DMS53 treated with DMSO at 0.1 percent for 48 hours (cell line): ENCODE measurements around the gene NAA10.

Experiments used
- DNase-seq: peaks from one replicate; lab custom pipeline; 2025; ENCODE audit not compliant: unreplicated experiment; lab: John Stamatoyannopoulos, UW

The NAA10 gene

DNA sequence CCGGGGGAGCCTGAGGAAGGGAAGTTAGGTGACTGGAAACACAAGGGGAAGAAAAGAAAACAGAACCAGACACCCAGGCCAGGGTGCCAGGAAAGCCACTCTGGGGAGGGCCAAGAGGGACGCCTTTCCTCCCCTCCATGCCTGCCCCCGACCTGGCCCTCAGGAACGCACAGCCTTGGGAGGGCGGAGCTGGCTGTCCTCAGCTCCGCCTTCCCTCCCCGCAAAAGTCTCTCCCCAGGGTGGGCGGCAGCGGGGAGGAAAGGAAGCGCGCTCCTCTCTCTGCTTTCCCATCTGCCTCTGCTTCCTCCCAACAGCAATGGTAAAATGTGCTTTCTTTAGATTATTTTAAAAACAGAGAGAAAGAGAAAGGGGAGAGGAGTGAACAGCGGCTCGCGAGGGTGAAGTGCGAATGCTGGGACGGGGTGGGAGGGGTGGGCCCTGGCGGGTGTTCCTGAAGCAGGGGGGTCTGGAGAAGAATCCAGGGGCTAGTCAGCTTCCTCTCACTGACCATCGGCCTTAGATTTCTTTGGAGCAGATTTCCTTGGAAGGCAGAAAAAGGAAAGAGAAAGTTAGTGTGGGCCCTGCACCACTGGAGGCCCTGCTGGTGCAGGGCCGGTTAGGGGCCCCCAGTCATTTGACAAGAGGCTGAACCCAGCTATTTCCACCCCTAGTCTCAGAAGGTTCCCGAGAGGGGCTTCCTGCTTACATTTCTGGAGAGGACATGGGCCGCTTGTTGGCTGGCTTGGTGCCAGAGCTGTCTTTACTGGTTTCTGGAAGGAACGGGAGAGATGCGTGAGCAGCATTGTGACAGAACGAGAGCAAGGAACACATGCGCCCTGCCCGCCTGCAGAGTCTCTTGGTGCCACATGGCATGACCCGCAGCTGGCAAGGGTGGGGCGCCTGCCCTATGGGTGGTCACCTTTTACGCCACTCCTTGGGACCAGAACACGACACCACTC is 14.3 kb upstream of the NAA10 start:
- no peak for DNase-seq

DNA sequence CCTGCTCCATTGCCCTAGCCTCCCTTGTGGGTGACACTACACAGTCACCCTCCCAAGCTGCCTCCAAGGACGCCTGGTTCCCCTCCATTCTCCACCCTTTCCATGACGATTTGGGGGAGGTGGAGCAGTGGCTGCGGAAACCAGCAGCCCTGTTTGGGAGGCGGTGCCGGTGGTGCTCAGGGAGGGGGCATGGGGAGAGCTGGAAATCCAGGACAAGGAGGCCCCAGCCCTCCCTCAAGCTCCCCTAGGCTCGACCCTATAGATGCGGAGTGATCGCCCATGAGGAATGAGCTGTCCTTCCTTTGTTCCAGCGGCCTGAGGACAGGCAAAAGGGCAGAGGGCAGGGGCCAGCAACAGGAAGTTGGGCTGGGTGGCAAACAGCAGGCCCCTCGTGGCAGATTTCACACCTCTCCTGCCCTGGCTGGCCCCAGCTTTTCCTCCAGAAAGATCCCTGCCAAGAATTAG is 13.2 kb upstream of the NAA10 start:
- no peak for DNase-seq

DNA sequence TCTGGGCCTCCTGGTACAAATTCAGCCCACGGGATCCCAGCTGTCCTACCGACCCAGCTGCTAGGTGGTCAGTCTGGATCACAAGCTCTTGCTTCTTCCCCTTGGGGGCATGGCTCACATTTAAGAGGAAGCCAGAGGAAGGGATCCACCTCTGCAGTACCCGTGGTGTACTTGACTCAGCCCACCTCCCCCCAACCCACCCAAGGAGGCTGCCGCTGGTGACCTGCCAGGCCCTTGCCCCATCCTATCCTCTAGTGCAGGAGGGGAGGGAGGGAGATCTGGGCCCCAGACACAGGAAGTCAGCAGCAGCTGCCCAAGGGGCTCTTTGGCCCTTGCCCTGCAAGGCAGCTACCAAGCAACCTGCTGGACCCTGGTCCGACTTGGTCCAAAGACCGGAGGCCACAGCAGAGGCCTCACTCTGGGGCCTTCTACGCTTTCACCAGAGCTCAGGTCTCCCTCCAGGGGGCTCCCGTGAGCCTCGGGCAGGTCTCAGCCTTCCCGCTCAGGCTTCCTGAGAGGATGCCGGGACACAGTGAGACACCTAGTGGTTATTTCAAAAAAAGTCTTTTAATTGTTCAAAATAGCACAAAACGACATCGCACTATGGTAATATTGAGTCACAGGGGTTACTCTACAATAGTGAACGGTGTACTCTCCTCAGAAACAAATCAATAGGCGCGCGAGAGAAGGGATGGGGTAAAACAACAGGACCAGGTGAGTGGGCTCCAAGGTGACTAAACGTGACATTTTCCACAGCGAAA is 12.4 kb upstream of the NAA10 start:
- DNase-seq = peak; percentile 59

DNA sequence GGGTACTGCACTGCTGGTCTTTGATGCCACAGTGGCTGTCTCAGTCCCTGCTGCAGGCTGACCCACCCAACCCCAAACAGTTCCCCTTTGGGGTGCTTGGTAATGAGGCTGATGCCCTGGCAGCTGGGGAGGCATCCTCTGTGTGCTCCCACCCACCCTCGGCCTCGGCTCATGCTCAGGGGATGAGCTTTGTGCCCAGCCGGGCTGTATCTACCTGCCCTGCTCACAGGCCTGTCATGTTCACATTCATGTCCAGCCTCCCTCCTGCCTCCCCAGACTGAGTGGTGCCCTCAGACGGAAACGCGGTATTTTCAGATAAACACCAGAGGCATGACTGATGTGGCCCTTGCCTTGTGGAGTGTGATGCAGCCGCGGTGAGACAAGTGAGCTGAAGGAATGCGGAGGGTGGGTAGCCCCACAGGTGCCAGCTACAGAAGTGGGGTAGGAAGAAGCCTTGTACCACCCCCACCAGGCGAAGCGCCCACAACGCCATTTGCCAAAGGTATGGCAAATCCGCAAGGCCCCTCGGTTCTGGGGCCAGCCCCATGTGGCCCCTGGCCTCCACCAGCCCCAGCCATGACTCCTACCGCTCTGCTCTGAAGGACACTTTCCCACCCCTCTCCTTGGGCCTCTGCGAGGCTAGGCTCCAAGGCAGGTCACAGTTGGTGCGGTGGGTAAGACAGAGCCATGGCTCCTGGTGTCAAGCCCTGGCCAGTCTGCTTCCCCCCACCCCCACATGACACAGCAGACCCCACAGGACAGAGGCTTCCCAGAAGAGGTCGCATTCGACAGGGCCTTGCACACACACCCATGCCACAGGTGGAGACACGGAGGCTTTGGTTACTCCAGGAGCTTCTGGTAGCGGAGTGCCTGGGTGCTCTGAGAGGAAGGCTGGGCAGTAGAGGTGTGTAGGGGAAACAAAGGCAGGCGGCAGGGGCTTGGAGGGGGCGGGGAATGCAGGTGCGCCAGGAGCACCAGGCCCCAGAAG is 11.4 kb upstream of the NAA10 start:
- DNase-seq = no peak

DNA sequence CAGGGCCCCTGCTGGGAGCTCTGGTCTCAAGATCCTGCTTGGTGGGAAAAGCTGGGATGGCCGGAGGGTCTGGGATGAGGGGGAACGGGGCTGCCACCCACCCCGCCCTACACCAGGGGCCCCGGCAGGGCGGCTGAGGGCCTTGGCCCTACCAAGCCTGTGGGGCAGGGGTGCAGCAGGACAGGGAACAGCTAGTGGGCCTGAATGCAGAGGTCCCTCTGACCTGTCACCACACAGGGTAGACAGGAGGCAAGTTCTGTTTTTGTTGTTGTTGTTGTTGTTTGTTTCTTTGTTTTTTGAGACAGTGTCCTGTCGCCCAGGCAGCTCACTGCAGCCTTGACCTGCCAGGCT is 9.9 kb upstream of the NAA10 start:
- DNase-seq = no peak

DNA sequence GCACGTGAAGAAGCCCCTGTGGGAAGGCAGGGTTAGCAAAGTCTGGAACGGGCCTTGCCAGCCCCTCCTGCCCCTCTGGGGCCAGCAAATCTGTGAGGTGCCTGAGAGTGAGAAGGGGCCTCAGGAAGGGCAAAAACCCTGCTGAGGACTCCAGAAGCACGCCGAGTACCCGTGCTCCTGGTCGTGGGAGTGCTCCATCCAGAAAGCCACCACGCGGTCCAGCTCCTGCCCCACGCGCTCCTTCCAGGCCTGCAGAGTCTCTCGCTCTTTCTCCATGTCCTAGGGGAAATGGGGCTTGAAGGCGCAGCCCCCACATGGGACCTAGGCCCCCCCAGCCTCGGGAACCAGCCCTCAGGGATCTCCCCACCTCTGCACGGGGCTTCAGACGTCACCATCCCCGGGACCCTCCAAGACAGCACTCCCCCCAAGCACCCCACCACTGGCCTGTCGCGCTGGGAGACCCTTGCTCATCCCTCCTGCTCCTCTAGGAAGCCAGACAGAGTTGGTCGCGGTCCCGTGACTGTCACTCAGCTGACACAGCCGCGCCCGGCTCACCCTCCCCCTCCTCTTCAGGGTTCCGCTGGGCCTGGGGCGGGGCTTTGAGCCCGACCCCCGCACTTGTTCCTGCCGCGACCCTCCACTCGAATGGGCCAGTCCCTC is 9.4 kb upstream of the NAA10 start, which contains the start of gene RENBP:
RENBP (minus strand) TSS at position 504 of the 660 bp plus-strand sequence; CDS start at position 471, 33 bp downstream.
- no peak for DNase-seq

DNA sequence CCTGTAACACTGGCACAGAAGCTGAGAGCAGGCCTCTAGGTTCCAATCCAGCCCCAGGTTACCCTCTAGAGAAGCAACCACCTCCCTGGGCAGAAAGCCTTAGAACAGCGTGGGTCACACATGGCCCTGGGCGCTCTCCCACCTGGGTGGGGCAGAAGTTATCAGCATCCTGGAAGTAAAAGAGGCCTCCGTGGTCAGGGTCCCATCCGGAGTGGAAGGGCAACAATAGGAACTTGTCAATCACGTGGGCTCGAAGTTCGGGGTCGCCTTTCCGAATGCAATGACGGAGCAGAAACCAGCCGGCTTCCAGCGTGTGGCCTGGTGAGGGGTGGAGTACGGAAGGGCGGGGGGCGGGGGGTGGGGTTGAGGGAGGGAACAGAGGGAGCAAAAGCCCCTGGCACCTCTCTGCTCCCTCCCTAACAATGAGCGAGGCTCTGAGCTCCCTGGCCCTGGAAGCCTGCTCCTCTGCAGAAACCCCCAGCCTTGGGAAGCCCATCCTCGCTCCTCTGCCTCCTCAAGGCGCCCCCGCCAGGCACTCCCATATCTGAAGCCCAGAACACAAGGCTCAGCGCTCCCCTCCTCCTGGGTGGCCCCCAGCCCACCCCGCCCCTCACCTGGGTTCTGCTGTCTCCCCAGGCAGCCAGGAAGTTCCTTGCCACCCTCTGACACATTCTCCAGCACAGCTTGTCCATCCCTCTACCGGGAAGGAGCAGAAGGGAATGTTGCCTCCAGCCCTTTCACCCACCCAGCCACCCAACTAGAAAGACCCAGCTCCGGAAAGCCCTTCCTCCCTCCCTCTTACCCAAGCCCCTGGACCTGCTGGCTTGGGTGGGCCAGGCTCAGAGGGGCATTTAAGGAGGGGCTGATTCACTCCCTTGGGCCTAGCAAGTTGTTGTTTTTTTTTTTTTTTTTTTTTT is 6.8 kb upstream of the NAA10 start:
- DNase-seq = no peak

DNA sequence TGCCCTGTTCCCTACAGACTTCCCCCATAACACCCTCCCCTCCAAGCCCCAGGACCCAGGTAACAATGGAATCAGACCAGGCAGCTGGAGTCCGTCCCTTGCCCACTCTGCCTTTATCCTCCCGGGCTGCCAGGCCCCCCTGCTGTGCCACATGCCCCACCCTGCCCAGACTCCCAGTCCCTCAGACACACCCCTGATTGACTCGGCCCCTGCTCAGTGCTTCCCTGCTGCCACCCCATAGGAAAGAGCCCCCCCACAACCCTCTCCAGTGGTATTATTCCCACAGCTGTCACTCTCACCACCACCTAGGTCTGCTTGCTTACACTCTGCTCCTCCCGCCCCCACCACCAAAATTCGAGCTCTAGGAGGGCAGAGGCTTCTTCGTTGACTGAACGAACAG is 4.7 kb upstream of the NAA10 start:
- no peak for DNase-seq

DNA sequence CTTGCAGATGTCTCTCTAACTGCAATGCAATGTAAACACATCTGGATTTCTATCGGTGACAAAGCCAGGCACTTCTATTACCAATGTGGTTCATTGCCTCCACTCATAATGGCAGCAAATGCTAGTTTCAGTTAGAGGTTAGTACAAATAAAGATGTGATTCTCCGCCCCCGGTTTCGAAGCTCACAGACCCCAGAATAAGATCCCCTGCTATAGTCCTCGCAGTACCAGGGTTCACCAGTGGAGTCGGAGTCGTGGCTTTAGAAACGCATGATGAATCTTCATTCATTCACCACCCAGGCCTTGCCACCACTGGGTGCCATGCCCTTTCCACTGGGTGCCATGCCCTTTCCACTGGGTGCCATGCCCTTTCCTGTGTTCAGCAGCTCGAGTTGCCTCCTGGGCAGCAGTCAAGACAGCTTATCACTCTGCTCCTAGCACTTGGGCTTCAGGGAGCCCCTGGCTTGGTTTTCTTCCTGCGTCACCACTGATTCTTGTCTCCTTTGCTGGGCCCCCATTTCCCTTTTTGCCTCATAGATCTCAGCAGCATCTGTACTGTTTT is 3.5 kb upstream of the NAA10 start:
- no peak for DNase-seq

DNA sequence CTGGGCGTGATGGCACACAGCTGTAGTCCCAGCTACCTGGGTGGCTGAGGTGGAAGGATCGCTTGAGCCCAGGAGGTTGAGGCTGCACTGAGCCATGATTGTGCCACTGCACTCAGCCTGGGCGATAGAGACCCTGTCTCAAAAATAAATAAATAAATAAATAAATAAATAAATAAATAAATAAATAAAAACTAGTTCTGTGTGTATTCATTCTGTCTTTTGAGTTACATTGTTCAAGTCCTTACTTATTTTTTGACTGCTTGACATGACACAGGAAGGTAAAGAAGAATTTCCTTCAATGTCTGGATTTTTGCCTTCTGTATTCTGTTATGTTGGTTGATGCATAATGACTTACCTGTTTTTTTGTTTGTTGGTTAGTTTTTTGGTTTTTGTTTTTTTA is 2.2 kb upstream of the NAA10 start:
- no peak for DNase-seq

DNA sequence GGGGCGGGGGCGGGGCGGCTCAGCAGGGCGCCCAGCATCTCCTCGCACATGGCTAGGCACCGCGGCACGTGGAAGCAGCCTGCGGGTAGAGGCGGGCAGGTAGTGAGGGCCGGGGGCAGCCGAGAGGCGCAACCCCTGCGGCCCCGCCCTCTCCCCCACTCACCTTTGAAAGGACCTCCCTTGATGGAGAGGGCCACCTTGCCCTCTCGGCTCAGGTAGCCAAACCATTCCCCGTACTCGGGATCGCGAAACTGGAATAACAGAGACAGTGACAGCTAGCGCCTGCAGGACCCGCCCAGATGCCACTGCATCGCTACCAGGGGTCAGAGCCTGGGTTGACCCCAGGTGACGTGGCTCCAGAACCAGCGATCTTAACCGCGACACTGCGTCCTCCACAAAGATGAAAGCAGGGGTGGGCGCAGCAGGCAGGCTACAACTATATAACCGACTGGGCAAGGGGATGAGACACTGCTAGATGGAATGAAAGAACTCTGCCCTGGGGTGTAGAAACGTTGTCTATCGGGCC is 552 bp upstream of the NAA10 start:
- DNase-seq = no peak

DNA sequence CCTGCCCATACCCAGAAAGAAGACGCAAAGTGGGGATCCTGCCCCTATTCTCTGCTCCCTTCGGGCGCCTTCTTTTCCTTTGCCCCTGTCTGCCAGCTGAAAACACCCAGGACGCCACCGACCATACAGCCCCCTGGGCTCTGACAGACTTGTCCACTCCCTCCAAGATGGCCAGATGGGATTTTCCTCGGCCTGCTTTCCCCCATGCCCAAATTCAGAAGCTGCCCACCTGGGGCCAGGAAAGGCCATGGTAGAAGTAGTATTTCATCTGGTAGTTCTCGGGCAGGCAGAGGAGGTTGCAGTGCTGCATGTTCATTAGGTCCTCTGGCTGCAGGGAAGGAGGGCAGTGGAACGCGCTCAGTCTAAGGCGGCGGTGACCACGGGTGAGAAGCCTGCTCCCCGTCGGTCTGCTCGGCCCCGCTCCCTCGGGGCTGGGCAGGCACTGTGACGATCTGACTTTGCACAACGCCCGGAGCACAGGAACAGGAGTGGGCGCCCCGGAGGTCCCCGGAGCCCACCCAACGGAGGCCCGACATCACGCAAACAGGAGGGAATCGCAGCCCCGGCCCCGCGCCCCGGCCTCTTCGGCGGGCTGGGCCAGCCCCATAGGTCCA is 582 bp downstream of the NAA10 start:
- no peak for DNase-seq

DNA sequence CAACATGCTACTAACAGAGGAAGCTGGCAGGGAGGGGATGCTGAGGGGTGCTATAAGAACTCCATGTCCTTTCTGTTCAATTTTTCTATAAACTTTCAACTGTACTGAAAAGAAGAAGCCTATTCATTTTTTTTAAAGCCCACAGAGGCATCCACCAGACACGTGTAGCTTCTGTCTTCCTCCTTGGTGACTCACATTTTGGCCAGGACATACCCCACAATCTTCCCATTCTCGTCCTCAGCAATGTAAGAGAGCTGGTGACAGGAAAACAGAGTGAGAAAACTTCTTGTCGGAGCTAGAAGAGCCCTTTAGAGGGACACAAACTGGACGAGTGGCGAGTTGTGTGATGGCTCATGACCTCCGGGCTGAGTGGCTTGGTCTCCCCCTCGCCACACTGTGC is 1.1 kb downstream of the NAA10 start:
- DNase-seq = no peak

DNA sequence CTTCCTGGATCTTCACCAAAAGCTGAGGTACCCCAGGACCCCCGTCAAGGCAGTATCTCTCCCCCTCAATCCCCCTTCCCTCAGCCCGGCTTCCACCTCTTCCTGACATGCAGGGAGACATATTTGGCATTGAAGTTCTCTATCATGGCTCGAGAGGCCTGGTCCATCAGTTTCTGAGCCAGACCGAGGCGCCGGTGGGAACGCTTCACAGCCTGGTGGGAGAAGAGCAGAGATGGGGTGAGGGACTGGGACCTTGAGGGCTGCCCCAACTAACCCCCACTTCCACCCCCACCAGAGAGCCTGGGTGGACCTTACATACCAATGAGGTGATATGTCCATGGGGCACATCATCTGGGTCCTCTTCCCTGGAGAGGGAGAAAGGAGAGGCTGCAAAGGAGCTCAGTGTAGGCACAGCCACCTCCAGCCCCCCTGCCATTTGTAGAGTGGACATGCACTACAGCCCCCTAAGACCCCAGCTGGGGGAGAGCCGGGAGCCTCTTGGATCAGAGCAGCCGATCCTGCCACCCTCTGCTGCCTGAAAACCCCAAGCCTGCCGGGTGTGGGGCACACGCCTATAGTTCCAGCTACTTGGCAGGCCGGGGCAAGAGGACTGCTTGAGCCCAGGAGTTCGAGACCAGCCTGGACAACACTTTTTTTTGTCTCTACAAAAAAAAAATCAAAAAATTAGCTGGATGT is 2.5 kb downstream of the NAA10 start:
- DNase-seq = no peak

DNA sequence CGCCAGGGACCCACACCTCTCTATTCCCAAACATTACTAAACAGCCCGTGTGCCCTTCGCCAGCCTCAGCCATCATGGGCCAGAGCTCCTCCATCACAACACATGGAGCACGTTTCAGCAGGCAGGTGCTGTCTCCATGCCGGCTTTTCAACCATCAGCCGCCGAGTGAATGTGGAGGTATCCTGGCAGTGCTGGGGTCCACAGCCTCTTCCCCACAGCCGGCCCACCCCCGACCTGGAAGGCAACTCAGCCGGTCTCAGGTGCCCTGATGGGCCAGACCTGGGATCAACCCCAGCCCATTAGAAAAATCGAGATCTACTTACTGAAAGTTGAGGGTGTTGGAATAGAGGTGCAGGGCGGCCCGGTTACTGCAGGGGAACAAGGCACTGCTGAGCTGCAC is 3.1 kb downstream of the NAA10 start:
- DNase-seq = no peak

DNA sequence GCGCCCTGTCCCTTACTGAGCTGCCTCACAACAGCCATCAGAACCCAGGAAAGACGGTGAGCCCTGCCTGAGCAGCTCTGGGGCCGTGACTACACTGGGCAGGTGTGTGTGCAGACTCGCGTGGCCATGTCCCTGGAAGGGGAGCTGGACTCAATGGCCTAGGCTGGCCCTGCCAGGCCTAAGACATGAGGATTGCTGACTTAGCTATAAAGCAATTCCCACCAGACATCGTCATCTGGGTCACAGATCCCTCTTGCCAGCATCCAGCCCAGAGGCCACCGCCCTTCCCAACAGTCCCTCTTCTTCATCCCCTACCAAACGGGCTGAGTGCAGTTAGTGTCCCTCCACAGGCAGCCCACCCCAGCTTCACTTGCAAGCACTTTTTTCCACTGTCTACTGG is 3.7 kb downstream of the NAA10 start:
- DNase-seq = no peak

DNA sequence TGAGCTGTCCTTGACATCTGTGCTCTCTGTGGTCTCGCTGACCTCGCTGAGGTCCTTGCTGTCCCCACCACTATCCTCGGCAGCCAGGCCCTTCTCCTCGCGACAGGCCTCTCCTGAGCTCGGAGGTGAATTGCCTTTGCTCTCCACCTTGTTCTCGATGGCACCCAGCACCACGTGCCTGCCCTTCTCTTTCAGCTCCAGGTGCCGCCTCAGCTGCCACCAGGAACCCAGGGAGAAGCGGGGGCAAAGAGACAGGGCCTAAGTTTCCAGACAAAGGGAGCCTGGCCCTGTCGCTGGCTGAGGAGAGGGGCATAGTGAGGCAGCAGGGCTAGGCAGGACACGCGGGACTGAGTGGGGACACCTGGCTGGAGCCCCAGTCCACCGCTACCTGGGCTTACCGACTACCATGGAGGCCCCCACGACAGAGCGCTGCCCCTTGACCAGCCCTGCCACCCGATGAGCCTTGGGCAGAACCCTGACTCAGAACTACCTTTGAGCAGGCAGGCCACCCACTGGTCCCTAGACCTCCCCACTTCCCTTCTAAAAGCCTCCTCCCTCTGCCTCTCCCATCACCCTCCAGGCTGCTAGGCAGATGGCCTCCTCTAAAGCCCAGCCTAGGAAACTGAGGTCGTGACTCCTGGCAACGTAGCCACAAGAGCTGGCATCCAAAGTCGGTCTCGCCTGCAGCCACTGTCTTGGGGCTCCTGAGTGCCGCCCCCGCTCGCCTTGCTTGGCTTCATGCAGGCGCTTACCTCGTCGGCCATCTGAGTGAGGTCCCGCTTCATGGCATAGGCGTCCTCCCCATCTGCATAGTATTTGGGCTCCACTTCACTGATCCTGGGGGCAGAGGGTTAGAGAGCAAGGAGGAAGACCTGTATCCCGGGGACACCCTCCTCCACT is 4.6 kb downstream of the NAA10 start:
- DNase-seq = no peak
